ENCODE measurements around the gene VPS9D1.

DNA sequence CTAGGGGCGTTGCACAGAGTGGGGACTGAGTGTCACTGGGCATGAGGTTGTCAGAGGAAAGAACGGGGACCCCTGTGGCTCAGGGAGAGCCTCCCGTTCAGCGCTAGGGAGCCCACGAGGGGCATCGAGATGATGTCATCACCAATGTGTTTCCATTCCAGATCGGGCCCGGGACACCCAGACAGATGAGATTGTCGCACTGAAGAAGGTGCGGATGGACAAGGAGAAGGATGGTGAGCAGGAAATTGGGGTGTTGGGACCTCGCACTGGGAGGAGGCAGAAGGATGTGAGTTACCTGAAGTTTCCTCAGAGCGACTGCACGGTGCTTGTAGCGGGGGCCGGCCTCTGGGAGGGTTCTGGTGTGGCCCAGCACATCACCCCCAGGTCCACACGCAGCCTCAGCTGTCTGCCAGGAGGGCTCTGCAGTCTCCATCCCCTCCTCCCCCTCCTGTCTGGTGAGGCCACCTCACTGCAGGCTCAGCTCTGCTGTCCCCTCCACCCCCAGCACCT, 30.3 kb downstream of the VPS9D1 start:
- no peak for TF ChIP-seq EZH2 (IDR thresholded peaks at IDR 0.05; ENCODE audit: insufficient read depth, poor library complexity, severe bottlenecking)
- TF ChIP-seq EZH2phosphoT487 (IDR thresholded peaks at IDR 0.05; ENCODE audit: insufficient read depth, low read depth): no peak
